ENCODE data around the gene ITFG2. TPM values are rescaled to one million over a fixed set of nuclear protein-coding genes. Genes with fewer than 3 reads are reported as not detected.

ITFG2 gene
- total and polyA plus RNA-seq, 2 of the 13 experiments (the other 11 are each of a cell fraction or from before 2014, with no cell fraction given), result 14.8 to 15.5 TPM

DNA sequence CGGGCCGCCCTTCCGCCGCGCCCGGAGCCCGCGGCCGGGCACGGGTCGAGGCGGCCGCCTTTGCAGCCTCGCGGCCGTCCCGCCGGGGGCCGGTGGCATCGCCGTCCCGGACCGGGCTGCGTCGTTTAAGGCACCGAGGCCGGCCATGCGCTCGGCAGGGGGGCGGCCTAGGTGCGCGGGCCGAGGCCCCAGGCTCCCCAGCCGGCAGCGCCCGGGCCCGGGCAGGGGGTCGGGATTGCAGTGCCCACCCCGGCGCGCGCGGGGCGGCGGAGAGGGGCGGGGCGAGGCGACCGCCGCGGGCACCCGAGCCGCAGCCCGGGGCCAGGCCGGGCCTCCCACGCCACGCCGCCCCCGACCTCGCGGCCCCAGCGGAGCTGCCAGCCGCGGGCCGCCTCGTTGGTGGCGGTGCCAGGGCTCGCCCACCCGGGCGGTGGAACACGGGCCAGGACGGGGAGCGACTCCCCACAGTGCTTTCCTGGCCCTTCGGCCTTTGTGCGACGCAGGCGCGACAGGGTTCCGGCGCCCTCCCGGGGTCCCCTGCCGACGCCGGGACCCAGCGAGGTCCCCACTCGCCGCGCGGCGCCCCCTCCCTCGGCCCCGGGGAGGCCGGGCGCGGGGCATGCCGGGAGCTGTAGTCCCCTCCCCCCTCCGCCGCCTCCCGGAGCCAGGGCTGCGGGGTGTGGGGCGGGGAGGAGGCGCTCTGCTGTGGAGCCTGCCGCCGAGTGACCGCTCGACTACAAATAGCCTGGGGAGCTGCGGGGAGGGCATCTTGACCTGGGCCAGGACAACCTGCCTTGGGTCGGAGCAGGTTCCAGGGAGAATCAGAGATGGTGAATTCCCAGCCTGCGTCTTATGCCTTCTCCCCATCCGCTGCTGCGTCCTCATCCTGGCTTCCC, 16.9 kb upstream of the ITFG2 start (continued):
- TF ChIP-seq, protein P1, sequence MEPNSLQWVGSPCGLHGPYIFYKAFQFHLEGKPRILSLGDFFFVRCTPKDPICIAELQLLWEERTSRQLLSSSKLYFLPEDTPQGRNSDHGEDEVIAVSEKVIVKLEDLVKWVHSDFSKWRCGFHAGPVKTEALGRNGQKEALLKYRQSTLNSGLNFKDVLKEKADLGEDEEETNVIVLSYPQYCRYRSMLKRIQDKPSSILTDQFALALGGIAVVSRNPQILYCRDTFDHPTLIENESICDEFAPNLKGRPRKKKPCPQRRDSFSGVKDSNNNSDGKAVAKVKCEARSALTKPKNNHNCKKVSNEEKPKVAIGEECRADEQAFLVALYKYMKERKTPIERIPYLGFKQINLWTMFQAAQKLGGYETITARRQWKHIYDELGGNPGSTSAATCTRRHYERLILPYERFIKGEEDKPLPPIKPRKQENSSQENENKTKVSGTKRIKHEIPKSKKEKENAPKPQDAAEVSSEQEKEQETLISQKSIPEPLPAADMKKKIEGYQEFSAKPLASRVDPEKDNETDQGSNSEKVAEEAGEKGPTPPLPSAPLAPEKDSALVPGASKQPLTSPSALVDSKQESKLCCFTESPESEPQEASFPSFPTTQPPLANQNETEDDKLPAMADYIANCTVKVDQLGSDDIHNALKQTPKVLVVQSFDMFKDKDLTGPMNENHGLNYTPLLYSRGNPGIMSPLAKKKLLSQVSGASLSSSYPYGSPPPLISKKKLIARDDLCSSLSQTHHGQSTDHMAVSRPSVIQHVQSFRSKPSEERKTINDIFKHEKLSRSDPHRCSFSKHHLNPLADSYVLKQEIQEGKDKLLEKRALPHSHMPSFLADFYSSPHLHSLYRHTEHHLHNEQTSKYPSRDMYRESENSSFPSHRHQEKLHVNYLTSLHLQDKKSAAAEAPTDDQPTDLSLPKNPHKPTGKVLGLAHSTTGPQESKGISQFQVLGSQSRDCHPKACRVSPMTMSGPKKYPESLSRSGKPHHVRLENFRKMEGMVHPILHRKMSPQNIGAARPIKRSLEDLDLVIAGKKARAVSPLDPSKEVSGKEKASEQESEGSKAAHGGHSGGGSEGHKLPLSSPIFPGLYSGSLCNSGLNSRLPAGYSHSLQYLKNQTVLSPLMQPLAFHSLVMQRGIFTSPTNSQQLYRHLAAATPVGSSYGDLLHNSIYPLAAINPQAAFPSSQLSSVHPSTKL (CRISPR knock-in tag; IDR thresholded peaks at IDR 0.05), result 0 out of 2 replicates have a peak, but pooled peaks have one; percentile 10
- TF ChIP-seq ZNF558 (CRISPR knock-in tag; IDR thresholded peaks at IDR 0.05; ENCODE audit: borderline replicate concordance), result 0 out of 2 replicates have a peak, but pooled peaks have one; percentile 4
- TF ChIP-seq, protein P2, sequence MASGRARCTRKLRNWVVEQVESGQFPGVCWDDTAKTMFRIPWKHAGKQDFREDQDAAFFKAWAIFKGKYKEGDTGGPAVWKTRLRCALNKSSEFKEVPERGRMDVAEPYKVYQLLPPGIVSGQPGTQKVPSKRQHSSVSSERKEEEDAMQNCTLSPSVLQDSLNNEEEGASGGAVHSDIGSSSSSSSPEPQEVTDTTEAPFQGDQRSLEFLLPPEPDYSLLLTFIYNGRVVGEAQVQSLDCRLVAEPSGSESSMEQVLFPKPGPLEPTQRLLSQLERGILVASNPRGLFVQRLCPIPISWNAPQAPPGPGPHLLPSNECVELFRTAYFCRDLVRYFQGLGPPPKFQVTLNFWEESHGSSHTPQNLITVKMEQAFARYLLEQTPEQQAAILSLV (CRISPR knock-in tag; IDR thresholded peaks at IDR 0.05; ENCODE audit: borderline replicate concordance), result peak; percentile 41; the same call in 1 of the 2 replicates
- TF ChIP-seq NFKB2 (CRISPR knock-in tag; IDR thresholded peaks at IDR 0.05; ENCODE audit: borderline replicate concordance), result peak; percentile 56; the same call in 1 of the 2 replicates
- peak; percentile 39; the same call in 1 of the 2 replicates for TF ChIP-seq ZNF564 (CRISPR knock-in tag; IDR thresholded peaks at IDR 0.05)
- no peak for TF ChIP-seq ZNF878 (CRISPR knock-in tag; IDR thresholded peaks at IDR 0.05)
- TF ChIP-seq ATF7 (IDR thresholded peaks at IDR 0.05), result no peak
- no peak for TF ChIP-seq ATF7 (CRISPR knock-in tag; IDR thresholded peaks at IDR 0.05)
- TF ChIP-seq, protein P3, sequence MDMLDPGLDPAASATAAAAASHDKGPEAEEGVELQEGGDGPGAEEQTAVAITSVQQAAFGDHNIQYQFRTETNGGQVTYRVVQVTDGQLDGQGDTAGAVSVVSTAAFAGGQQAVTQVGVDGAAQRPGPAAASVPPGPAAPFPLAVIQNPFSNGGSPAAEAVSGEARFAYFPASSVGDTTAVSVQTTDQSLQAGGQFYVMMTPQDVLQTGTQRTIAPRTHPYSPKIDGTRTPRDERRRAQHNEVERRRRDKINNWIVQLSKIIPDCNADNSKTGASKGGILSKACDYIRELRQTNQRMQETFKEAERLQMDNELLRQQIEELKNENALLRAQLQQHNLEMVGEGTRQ (IDR thresholded peaks at IDR 0.05; ENCODE audit: low read depth, low read length), result no peak
- TF ChIP-seq, protein P3 (CRISPR knock-in tag; IDR thresholded peaks at IDR 0.05; ENCODE audit: borderline replicate concordance), result no peak
- 0 out of 2 replicates have a peak, but pooled peaks have one; percentile 26 for TF ChIP-seq TAF1 (CRISPR knock-in tag; IDR thresholded peaks at IDR 0.05)
- TF ChIP-seq TARDBP (CRISPR knock-in tag; IDR thresholded peaks at IDR 0.05), result peak; percentile 20; the same call in 1 of the 2 replicates
- TF ChIP-seq ZKSCAN5 (CRISPR knock-in tag; IDR thresholded peaks at IDR 0.05), result no peak
- TF ChIP-seq HOXA9 (CRISPR knock-in tag; IDR thresholded peaks at IDR 0.05; ENCODE audit: borderline replicate concordance), result no peak
- TF ChIP-seq TCF7 (IDR thresholded peaks at IDR 0.05; ENCODE audit: low read depth), result no peak
